ENCODE measurements around the gene TVP23A.
"Not testable (repeated sequence)": the region's sequence is repeated elsewhere in the genome, so short reads cannot be mapped to it uniquely, and the experiment has no call there.

TVP23A gene

DNA sequence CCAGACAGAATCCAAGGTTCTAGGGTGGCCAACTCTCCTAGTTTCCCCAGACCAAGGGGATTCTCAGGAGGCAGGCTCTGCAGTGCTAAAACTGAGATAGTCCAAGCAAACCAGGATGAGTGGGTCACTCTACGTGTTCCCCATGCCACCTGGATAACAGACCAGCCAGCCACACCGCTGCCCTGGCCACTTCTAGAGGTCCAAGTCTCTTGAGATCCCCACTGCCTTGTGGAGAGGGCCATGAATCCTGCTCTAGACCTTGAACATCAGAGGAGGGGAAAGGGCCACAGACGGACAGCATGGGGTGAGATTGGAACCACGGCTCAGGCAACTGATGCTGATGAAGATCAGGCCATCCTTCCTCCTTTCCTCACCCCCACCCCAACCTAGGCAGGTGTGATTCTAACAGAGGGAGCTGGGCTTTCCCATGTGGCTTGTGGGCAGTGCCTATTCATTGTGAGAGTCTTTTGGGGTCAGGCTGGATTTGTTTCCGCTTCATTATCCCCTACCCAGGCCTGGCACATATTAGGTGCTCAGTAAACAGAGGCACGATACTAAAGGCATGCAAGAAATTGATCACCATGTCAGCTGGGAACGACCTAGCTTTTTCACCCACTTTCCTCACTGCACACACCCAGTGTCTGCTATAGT, 16.8 kb upstream of the TVP23A start:
- no peak for DNase-seq

DNA sequence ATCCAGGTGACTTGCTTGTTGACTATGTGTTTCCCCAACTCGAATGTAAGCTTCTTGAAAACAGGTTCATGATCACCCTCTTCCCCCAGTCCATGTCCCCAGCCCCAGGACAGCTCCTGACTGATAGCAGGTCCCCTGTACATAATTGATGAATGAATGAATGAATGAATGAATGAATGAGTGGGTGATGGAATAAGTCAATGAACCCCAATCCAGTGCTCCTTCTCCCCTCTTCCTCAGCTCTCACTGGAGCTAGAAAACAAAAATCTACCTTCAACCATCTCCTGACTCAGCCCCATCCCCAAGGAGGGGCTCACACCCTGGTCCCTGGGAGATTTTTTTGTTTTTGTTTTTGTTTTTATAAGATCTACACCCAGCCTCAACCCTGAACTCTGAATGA, 16.2 kb upstream of the TVP23A start:
- no peak for DNase-seq

DNA sequence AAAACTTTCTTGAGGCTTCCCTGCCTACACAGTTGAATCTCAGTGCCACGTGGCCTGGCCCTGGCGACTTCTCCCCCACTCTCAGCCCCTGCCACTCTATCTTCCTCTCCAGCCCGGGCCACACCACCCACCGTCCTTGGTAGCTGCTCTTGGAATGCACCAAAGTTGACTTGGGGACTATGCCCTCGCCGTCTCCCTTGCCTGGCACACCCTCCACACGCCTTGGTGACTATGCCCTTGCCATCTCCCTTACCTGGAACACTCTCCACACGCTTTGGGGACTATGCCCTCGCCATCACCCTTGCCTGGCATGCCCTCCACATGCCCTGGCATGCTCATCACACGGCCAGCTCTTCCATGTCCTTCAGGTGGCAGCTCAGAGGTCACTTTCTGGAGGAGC, 15.5 kb upstream of the TVP23A start:
- no peak for DNase-seq

DNA sequence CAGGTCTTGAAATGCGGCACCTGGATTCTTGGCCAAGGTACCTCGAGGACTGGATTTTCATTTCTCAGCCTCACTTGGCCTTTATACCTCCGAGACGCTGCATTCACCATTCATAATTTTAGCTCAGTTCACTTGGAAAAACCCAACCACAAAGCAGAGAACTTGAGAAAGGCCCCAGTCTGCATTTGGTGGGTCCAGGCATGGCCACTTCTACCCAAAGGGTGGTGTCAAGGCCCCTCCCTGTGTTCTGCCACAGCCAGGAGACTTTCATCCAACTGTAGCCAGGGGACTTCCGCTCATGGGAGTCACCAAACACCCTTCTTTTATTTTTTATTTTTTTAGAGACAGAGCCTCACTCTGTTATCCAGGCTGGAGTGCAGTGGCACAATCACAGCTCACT, 14.7 kb upstream of the TVP23A start:
- no peak for DNase-seq

DNA sequence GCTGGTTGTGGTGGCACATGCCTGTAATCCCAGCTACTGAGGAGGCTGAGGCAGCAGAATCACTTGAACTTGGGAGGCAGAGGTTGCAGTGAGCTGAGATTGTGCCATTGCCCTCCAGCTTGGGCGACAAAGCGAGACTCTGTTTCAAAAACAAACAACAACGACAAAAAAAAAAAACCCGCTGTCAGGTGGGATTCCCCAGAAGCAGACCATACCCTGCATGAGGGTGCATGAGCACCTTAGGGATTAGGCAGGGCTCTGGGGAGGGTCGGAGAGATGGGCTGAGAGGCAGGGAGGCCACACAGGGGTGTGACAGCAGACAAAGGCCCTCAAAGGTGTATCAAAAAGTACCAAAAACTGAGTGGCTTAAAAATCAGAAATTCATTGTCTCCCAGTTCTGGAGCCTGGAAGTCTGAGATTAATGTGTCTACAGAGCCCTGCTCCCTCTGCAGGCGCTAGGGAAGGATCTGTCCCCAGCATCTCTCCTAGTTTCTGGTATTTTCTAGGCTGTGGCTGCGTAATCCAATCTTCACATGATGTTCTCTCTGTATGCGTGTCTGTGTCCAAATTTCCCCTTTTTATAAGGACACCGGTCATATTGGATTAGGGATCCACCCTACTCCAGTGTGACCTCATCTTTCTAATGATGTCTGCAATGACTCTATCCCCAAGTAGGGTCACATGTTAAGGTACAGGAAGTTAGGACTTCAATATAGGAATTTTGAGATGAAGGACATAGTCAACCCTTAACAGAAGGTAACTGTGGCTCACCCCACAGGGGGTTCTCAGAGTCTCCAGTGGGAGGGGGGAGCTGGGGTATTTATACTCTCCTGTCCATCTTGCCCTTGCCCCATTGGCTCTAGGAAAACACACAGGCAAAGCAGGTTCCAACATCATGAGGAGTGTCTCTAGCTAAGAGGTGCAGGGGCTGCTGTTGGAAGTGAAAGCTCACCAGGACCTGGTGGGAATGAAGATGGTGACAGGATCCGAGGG, 13.6 kb upstream of the TVP23A start:
- DNase-seq = no peak

DNA sequence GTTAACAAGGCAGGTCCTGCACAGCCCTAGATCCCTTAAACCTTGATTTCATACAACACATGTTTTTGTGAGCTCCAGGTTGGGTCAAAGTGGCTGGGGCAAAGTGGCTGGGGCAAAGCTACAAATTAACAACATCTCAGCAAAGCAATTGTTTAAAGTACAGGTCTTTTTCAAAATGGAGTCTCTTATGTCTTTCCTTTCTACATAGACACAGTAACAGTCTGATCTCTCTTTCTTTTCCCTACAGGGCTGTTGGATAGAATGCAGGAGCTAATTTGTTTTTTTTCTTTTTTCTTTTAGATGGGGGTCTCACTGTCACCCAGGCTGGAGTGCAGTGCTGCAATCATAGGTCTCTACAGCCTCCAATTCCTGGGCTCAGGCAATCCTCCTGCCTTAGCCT, 11.6 kb upstream of the TVP23A start:
- DNase-seq = not testable (repeated sequence)

DNA sequence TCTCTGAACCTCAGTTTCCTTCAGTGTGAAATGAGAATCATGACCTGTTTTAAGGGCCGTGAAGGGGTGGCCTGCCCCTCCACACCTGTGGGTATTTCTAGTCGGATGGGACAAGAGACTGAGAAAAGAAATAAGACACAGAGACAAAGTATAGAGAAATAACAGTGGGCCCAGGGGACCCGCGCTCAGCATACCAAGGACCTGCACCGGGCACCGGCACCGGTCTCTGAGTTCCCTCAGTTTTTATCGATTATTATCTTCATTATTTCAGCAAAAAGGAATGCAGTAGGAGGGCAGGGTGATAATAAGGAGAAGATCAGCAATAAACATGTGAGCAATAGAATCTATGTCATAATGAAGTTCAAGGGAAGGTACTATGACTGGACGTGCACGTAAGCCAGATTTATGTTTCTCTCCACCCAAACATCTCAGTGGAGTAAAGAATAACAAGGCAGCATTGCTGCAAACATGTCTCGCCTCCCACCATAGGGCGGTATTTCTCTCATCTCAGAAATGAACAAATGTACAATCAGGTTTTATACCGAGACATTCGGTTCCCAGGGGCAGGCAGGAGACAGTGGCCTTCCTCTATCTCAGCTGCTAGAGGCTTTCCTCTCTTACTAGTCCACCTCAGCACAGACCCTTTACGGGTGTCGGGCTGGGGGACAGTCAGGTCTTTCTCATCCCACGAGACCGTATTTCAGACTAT, 10.9 kb upstream of the TVP23A start:
- not testable (repeated sequence) for DNase-seq

DNA sequence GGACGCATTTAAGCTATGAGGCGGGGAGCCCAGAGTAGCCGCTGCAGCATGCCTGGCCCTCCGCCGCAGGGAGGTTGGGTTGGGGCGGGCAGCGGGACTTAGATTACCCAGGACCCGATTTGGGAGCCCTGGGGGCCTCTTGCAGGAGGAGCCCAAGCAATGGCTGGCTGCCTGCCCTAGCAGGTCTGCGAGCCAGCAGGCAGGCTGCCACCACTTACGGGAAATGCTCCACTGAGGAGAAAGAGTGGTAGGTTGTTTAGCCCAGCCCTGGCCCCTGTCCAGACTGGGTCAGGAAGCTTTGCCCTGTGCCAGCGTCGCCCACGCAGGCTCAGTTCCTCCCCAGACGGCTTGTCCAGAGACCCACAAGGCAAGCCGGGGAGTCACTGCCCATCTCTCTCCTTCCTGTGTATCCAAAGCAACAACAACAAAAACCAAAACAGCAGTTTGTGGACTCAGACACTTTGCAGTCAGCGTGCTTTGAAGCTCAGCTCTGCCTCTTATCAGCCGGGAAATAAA, 10.3 kb upstream of the TVP23A start:
- DNase-seq = peak; percentile 22

DNA sequence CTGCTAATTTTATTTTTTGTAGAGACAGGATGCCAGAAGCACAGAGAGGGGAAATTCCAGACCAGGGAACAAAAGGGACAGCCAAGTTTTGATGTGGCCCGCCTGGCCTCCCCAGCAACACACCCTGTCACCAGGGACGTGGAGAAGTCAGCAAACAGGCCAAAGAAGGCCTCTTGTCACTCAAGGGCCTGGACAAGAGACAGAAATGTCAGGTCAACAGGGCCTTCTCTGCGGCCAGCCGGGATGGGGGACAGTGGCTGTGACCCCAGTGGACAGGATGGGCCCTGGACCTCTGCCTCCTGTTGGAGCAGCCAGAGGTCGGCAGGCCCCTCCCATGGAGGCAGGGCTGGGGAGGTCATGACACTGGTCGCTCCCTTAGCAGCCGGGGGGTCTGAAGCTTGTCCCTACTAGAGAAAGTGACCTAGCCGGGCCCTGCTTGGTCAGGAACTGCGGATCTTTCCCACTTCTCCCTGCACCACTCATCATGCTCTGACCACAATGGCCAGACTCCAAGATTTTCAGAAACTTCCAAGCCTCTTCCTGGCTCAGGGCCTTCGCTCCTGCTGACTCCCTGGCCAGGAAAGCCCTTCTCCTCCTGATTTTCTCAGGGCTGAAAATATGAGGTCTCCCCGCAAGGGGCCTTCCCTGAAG, 9.2 kb upstream of the TVP23A start:
- peak; percentile 38 for DNase-seq

DNA sequence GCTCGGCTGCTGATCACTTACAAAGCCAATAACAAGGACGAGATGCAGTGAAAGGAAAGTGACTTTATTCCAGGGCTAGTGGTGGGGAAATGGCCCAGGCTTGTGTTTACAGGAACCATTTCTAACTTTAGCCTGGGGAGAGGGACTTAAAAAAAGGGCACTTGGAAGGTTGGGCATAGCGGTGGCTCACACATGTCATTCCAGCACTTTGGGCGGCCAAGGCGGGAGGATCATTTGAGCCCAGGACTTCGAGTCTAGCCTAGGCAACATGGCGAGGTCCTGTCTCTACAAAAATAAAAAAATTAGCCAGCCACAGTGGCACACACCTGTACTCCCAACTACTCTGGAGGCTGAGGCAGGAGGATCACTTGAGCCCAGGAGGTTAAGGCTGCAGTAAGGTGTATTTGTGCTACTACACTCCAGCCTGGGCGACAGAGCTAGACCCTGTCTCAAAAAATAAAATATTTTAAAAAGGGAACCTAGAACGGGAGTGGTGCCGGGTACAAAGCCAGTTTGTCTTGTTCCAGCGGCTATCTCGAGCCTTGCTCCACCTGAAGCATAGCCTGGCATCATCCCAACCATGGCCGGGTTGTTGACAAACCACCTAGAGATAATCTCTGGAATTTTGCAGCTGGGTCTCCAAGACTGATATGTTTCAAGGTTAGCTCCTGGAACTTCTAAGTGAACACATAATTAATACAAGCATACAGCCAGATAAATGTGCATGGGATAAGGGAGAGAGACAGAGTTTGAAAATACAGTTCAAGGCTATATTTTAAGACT, 5.7 kb upstream of the TVP23A start:
- no peak for DNase-seq

DNA sequence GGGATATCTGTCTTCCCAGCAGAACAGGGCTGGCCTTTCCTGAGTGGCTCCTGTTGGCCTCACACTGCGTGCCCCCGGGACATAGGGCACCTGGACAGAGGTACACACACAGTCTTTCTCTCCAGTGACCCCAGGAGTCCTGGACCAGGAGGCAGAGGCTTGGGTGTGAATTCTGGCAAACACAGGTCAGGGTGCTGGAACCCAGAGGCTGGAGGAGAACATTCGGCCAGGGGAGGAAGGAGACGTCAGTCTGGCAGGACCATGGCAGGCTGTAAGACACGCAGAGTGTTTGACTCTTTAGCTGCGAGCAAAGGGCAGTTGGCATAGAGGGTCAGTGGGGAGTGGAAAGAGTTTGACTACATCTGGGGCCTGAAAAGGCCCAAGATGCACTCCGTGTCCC, 4.1 kb upstream of the TVP23A start:
- no peak for DNase-seq

DNA sequence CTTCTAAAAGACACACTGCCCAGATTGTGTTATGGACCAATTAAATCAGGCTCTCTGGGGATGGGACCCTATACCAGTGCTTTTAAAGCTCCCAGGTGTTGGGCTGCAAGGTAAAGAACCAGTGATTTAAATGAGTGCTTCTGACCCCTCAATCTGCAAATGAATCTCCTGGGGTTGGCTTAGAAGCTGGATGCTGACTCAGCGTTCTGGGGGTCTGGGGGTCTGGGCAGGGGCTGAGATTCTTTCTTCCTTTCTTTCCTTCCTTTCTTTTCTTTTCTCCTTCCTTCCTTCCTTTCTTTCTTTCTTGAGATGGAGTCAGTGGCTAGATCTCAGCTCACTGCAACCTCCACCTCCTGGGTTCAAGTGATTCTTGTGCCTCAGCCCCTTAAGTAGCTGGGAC, 2.0 kb upstream of the TVP23A start:
- DNase-seq = no peak

DNA sequence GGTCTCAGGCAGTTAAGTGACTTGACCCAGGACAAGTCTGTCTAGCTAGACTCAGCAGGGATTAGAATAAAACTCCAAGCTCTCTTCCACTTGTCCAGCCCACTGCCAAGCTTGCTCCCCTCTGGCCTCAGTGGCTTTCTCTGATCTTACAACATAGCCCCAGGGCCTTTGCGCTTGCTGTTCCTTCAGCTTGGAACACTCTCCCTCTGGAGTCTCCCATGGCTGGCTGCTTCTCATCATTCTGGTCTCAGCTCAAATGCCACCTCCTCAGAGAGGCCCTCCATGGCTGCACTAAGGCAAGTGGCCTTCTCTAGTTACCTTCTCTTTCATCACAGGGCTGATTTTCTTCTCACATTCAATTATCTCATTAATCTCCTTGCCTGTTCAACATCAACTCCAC, 1.1 kb downstream of the TVP23A start:
- no peak for DNase-seq

DNA sequence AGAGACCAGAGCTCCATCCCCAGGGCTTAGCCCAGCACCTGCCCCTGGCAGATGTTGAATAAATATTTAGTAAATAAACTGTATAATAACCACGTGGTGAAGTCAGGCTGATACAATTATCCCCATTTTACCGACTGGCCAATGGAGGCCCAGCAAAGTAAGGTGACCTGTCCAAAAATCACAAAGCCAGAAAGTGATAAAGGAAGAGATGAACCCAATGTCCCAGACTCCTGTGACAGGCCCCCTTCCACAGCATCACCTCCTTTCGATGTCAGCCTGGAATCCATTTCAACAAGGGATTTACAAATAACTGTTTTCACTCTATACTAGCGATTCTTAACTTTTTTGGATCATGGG, 5.5 kb downstream of the TVP23A start:
- DNase-seq = no peak

DNA sequence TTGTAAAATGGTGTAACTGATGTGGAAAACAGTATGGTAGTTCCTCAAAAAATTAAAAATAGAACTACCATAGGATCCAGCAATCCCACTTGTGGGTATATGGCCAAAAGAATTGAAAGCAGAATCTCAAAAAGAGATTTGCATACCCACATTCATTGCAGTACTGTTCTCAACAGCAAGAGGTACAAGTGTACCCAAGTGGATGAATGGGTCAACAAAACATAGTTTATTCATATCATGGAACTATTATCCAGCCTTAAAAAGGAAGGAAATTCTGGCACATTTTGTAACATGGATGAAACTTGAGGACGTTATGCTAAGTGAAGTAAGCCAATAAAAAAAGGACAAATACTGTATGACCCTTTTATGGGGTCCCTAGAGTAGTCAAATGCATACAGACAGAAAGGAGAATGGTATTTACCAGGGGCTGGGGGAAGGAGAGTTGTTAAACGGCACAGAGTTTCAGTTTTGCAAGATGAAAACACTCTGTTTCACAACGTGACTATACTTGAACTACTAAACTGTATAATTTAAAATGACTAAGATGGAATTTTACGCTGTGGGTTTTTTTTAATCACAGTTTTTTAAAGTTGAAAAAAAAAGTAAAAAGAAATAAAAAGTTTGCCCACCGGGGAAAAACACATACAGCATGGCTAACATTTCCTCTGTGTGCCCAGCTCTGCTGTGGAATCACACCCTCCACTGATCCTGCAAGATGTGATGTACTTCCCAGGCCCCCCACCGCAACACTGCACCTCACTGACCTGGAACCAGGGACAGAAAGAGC, 6.1 kb downstream of the TVP23A start:
- no peak for DNase-seq

DNA sequence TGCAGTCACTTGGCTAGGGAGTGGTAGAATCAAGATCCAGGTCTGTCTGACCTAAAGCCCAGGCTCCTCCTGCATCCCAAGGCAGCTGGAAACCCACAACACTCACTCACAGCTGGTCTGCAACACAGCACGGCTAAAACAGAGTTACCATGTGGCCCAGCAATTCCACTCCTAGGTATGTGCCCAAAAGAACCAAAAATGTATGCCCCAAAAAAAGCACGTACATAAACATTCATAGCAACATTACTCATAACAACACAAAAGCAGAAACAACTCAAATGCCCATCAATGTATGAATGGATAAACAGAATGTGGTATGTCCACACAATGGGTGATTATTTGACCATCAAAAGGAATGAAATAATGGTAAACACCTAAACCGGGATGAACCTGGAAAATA, 8.9 kb downstream of the TVP23A start:
- DNase-seq = no peak

DNA sequence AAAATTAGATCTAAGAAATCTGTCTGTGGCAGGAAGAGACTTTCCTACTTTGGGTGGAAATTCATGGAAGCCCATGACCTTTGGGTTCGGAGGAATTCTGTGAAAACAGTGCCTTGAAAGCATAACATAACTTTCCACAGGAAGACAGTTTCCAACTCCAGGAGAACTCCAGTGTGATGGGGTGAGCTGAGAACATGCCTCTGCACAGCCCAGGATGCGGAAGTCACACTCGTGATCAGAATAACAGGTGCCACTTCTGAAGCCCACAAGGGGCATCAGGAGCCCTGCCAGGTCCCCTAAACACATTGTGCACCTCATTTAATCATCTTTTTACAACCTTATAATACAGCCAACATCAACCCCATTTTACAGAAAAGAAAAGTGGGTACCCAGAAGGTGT, 9.7 kb downstream of the TVP23A start:
- no peak for DNase-seq

DNA sequence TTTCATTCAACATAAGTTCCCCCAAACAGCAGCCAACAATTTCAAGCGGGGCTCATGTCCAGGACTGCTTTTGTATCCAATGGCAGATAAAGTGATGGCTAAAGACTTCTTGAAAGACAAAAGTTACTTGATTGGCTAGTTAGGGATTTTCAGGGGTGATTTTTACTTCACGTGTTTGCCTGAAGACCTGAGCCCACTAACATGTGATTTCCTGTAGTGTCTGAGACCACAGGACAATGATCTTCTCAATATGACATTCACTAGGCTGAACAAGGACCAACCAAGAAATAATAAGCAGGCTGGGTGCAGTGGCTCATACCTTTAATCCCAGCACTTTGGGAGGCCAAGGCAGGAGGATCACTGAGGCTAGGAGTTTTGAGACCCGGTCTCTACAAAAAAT, 10.4 kb downstream of the TVP23A start:
- no peak for DNase-seq

DNA sequence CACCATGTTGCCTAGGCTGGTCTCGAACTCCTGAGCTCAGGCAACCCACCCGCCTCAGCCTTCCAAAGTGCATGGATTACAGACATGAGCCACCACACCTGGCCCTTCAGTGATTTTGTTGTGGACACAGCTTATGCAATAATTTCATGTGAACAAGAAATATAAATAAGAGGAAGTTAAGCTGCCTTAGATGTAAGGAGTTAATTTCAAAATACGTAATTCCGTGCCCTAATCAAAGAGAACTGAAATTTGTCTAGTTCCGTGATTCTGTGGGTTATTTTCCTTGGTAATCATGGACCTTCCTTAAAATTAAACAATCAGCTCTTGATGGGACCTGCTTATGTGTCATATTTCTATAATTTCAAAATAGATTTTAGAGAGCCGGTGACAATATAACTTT, 11.9 kb downstream of the TVP23A start:
- DNase-seq = no peak

DNA sequence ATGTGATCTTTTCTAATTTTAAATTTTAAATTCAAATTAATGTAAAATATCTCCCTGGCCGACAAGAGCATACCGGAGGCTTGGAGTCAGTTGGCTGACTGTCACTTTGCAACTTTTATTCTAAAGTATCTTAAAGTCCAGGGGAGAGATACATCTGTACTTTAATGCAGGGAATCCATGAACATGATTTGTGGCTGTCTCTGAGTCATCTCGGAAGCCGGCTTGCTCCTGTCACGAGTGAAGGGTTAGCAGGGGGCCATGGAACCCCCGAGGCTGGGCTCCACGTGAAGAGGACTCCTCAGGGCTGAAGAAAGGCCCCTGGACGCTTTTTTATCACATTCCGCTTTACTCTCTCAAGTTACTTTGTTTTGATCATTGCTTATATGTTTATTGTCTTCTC, 13.3 kb downstream of the TVP23A start:
- DNase-seq = no peak

DNA sequence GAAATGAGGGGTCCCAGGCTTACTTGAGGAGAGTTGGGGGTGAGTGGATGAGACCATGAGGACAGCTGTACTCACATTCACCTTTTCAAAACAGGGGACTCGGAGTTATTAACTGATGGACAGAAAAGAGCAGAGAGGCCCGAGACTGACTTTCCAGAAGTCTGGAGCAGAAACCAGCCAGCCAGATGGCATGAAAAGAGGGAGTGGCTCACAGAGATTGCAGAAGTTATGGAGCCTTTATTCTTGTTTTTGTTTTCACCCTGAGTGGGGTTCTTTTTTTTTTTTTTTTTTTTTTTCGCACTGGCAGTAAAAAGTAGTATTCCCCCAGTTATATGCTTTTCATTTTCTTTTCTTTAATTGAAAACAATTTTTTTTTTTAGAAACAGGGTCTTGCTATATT, 18.9 kb downstream of the TVP23A start:
- no peak for DNase-seq

Data from amniotic stem cell (primary cell).